Smooth muscle cell of the coronary artery (primary cell): ENCODE measurements around the gene TPMT. TPM values are rescaled to one million over a fixed set of nuclear protein-coding genes. Genes with fewer than 3 reads are reported as not detected.

Experiments
- total RNA-seq: library from RNA; depleted of rRNA; stranded (reverse); fragments of >200 nt; gene quantifications from 2 replicates; pipeline ENCODE4 v1.2.3, GENCODE V29; 2014; ENCODE audit warnings: low replicate concordance

TPMT gene
- 12.3 TPM in 2 replicates for total RNA-seq

GRCh38 chr6:18154507-18155149 is at the start of gene TPMT:
Gene TPMT (minus strand): TSS chr6:18155077. CDS start chr6:18149127, 5,950 bp downstream.

GRCh38 chr6:18155150-18155863 is 430 bp upstream of the TPMT start, which contains the start of gene KDM1B:
Gene KDM1B (plus strand): TSS chr6:18155422. CDS start chr6:18159896, 4,474 bp downstream.

GRCh38 chr6:18122128-18123093 is 32.5 kb downstream of the TPMT start, which contains the start of gene NHLRC1:
Gene NHLRC1 (minus strand): TSS chr6:18122677. CDS start chr6:18122606, 71 bp downstream.

Other genes starting within 250 kb of the TPMT start
- 42.8 and 56.2 TPM in 2 replicates for gene KIF13A, start 167.4 kb downstream of the TPMT start, total RNA-seq
- 1.9 and 3.2 TPM in 2 replicates for gene NHLRC1, start 32.4 kb downstream of the TPMT start, total RNA-seq
- gene KDM1B, start 345 bp upstream of the TPMT start, total RNA-seq = 12.6 and 18.8 TPM in 2 replicates
- gene DEK, start 109.5 kb upstream of the TPMT start, total RNA-seq = 56.8 and 62.8 TPM in 2 replicates
- 0.47 and 0.68 TPM in 2 replicates for gene RNF144B, start 232.3 kb upstream of the TPMT start, total RNA-seq